ENCODE results near the gene RAPGEF6.

The RAPGEF6 gene

DNA sequence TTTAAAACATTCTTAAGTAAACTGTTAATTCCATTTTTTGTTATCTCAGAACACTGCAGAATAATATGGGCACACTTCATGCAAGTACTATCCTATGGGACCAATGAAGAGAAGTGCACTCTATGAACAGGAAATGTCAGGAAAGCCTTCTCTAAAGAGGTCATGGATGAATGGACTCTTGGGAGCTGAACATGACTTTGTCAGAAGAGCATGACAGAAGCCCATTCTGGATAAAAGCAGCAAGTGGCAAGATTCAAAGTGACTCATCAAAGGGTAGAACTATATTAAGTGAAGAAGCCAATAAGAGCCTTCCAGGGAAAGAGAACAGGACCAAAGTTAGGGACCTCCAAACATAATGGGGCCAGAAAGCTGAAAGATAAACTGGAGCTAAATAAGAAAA, 94.0 kb downstream of the RAPGEF6 start:
- no peak for DNase-seq

DNA sequence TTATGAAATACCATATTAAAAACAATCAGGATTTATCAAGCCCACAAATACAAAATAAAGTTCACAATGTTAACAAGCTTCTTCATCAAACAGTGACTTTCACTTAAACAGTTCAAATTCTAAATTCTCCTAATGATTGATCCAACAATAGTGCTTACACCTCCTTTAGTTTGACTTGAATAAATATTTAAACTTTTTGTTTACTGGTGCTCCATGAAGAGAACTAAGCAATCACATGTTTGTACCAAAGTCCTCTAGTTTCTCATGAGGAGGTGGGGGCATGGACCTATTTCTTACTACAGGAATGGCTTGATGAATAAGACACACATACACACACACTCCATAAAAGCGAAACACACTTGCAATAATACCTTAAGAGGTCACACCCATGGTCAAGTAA, 95.8 kb downstream of the RAPGEF6 start:
- DNase-seq = no peak

DNA sequence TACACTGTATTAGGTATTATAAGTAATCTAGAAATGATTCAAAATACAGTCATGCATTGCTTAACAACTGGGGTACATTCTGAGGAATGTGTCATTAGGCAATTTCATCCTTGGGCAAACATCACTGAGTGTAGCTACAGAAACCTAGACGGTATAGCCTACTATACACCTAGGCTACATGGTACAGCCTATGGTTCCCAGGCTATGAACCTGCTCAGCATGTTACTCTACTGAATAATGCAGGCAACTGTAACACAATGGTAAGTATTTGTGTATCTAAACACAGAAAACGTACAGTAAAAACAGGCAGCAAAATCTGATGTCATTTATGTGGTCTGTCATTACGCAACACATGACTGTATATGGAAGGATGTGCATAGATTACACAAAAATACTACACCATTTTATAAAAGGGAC, 96.8 kb downstream of the RAPGEF6 start:
- no peak for DNase-seq

DNA sequence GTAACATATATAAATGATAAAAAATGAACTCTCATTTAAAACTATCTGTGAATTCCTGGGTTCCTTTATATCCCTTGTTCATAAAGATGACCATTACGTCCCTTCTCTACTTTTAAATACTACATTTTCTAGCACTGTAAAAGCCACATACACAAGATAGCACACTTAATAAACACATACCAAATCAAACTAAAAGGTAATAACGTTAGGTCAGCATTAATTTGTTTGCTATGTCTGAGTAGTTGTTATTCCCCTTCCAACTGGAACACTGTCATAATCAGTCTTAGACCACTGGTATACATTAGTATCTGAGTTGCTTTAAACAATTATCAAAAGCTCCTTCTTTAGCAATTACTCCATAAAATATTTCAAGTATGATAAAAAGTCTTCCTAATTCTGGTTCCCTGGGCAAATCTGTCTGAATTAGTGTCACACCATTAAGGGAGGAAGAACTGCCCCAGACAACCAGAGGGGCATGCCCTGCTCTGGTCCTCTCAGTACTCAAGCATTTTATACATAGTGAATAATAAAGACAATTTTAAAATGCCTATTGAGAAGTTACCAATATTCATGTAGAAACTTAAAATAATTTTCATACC, 98.1 kb downstream of the RAPGEF6 start:
- no peak for DNase-seq

DNA sequence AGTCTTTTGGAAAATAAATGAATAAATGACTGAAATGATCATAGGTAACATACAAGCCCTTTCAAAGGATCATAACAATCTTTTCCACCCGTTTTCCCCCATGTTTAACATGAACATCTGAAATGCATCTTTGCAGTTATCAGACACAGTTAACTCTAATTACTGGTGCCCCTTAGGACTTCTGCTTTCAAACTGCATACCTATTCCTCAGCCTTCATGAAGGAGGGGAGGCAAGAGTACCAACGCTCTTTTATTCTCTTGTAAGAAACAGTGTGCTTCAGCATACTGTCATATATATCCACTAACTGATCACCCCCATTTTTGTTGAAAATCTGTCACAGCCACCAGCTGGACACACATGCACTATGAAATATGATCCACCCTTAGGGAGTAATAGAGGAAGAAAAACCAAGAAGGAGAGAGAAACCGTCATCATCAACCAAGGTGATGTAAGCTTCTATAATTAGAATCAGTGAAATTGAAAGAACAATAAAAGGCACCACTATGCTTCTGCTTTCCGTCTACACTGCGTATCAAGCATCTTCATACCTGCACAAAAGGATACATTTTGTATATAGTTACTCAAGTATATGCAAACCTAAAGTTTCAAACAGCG, 98.7 kb downstream of the RAPGEF6 start:
- peak; percentile 31 for DNase-seq

DNA sequence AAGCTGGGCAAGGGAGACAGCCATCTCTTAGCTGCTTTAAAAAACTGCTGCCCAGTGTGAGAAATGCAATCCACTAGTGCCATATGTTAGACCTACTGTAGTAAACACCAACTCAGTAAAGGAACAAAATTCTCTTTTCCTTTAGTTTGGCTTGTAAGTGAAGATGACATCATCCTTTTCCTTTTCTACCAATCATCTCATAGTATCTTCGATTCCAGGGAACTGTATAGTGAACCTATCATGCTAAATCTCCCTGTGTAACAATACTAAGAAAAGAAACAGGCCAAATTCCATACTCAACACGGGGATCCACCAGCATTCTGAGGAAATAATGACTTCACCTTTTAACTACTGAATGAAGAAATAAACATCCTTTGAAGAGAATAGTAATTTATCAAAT, 100.1 kb downstream of the RAPGEF6 start:
- DNase-seq = no peak

DNA sequence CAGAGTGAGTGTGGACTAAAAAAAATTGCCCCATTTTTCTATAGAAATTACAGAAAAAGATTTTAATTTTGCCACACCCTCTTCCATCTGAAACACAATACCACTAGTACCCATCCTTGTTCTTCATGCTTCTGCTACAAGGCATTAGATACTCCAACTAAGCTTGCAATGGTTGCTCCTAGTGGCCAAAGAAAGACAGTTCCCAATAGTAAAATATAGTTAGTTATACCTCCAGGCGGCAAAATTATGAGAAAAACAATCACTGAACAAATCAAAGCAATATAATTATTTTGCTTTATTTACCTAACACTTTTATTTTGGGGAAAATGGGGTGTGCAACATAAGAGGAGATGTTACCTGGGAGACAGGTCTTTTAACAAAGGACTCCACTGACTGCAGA, 101.2 kb downstream of the RAPGEF6 start:
- no peak for DNase-seq

DNA sequence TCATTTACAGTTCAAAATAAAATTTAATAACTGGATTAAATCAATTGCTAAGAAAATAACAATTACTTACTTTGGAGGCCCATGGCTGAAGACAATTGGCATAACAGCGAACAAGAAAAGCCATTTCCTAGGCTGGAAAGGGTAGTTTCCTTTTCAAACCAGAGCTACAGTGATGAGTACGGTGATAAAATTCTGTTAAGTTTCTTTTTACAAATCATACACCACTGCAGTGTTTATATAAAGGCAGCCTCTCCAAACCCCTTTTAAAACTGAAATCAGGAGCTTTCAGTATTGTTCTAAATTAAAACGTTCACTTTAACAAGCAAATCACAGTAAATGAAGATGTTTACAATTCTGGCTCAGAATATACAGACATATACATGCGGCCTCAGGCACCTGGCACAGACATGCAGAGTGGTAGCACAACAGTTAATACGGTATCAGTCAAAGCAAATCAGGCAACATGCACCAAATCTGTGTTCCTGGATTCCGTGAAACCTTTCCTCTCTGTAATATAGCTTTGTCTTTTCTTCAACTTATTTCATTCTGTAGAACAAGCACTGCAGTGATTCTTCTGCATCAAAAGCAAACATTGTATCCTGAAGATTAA, 102.9 kb downstream of the RAPGEF6 start:
- no peak for DNase-seq

DNA sequence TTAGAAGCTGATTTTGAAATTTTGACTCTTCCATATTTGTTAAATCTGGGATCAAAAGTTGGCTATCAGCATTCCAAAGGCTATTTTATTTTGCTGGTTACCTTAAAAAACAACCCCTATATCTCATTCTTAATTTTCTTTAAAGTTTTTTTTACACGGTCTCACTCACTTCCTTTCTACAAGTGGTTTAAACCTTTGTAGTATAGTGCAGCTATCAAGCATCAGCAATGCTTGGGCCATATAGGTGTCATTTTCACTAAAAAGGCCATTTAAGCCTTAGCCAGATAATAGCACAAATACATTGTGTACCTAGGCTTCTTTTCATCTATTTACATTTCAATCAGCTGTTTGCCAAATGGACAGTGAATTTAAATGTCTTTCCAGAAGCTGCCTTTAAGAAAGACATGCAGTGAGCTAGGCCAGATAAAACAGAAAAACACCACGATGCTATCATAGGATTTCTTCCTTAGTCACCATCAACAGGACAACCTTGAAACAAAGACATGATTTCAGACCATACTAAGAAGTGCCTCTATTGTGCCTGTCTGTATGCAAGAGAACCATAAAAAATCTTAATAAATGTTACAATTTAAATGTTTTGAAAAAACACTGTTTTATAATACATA, 104.2 kb downstream of the RAPGEF6 start:
- DNase-seq = no peak

DNA sequence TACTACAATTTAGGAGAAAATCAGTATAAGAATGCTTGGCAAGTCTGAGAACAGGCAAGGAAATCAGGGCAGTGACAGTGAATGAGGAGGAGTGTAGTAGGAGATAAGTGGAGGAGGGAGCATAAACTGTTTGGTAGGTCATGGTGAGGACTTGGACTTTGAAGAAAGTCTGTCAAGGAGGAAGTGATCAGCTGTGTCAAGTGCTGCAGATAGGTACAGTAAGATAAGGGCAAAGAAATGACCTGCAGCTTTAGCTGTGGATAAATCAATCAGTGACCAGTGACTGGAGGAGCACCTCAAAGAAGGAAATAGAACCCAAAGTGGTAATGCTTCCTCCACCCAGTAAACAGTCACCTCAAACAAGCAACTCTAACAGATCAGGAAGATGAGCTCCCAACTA, 106.3 kb downstream of the RAPGEF6 start:
- DNase-seq = no peak

DNA sequence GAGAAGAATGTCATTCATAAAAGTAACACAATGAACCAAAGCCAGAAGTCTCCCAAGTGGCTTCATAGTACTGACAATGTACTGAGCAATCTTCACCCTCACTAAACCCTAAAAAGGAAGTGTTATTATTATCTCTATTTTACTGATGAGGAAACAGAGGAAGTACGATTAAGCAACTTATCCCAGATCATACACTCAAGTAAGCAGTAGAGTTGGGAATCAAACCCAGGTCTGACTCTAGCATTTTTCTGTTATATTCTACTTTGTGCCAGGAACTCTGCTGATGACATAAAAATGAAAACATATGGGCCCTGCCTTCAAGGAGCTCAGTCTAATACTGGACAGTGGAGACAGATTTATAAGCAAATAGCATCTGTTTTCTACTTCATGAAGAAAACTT, 109.2 kb downstream of the RAPGEF6 start:
- DNase-seq = no peak

DNA sequence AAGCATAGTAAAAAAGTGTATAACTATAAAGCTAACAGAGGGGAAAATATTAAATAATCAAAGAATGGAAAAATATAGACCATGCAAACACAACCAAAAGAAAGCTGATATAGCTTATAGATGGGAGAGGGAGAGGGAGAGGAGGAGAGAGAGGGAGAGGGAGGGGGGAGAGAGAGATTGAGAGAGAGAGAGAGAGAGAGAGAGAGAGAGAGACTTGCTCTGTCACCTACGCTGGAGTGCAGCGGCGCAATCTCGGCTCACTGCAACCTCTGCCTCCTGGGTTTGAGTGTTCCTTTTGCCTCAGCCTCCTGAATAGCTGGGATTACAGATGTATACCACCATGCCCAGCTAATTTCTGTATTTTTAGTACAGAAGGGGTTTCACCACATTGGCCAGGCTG, 110.6 kb downstream of the RAPGEF6 start:
- DNase-seq = no peak

DNA sequence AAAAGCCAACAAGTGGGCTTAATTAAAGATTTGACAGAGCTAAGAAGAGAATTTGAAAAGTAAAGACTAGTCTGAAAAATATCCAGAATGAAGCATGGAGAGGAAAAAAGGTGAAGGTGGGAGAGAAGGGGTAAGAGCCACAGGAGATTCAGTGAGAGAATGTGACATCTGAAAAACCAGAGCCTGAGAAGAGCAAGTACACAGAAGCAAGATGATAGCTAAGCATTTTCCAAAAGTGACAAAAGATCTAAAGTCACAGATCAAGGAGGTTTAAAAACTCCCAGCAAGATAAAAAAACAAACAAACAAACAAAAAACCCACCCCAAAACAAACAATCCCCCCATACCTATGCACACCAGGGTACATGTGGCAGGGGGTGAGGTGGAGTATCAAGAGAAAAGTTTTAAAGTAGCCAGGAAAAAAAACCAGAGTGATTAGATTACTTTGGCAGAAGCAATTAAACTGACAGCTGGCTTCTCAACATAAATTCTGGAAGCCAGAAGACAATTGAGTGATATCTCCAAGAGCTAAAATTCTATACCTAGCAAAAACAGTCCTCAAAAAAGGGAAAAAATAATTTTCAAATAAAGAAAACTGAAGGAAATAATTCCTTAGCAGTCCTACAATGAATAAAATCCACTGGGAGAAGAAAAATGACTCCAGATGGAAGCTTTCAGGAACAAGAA, 111.4 kb downstream of the RAPGEF6 start:
- DNase-seq = no peak

DNA sequence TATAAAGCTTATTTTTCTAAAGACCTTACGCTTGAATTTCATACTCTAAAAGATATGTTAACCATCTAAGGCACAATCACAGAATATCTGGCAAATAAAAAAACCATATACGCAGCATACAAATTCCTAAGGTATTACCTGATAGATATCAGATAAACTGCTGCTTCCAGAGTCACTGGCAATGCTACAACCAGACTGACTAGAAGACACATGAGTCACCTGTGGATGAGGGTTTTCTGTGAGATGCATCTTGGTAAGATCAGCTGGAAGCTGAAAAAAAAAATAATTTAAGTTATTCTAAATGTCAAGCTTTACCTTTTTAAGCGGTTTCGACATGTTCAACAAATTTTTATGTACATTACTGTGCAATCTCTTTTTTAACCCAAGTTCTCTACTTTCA, 113.8 kb downstream of the RAPGEF6 start:
- DNase-seq = no peak

DNA sequence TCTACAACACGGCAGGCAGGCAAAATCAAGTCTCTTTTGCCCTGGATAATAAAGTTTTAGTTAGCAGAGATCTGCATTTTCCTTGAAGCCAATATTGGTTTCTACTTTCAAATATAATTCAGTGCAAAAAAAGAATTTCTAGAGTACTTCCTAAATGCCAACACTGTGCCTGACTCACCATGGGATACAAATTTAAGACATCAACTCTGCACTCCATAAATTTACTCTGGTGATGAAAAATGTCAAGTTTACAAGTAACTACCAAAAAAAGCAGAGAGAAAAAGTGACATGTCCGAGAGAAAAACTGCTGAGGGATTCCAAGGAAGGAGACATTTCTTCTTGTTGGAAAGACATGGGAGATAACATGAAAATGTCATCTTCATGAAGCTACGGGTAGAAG, 119.7 kb downstream of the RAPGEF6 start:
- DNase-seq = no peak

DNA sequence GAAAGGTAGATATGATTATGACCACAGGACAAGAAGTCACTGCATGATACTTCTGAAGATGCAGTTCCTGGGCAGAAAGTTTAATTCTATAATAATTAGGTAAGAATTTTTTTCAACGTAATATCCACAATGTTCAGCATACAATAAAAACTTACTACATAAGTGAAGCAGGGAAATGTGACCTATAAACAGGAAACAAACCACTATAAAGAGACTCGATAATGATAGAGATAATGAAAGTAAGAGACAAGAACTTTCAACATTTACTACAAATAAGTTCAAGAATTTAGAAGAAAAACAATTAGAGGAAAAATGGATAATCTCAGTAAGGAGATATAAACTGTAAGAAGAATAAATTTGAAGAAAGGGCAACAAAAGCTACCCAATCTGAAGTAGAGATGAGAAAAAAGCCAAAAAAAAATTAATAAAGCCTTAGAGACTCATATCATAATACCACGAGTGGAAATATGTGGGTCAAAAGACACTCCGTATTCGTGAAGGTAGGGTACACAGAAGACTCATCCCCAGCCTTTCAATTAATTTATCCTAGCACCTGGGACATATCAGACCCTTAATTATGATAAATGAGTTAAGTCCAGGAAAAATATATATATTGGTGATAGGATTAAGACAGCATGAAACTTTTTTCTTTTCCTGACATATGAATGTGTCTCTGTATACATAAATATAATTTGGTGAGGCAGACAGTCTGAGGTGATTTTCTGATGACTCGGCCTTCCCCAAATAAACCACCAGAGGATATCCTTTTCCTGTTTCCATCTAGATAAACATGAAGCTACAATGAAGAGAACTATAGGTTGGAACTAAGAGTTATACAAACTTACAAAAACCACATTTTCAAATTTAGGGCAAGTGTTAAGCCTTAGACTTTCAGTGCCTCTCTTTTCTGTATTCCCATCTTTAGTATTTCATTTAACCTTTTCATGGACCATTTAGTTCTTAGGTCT, 120.4 kb downstream of the RAPGEF6 start:
- peak; percentile 28 for DNase-seq

DNA sequence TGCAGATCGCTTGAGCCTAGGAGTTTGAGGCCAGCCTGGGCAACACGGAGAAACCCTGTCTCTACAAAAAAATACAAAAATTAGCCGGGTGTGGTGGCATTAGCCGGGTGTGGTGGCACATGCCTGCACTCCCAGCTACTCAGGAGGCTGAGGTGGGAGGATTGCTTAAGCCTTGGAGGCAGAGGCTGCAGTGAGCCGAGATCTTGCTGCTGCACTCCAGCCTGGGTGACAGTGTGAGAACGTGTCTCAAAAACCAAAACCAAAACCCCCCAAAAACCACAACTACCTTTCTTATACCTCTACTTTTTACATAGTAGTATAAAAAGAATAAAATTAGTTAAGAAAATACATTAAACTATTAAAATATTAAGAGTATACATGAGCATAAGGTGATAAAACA, 121.2 kb downstream of the RAPGEF6 start:
- DNase-seq = no peak

DNA sequence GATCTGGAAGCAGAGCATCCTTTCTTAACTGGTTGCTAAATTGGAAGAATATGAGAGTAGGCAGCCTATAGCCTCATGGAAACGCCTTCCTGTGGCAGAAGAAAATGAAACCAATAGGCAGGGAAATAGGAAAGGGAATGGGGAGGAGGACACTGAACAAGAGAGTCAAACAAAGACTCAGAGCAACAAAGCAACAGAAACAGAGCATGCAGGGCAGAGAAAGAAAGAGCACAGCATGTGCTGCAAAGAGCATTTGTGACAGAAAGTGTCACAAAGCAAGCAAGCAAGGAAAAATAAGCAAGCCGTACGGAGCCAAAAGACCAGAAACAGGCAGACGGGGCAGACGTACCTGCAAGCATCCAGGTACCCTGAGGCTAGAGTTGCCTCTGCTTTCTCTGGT, 123.1 kb downstream of the RAPGEF6 start:
- DNase-seq = no peak

DNA sequence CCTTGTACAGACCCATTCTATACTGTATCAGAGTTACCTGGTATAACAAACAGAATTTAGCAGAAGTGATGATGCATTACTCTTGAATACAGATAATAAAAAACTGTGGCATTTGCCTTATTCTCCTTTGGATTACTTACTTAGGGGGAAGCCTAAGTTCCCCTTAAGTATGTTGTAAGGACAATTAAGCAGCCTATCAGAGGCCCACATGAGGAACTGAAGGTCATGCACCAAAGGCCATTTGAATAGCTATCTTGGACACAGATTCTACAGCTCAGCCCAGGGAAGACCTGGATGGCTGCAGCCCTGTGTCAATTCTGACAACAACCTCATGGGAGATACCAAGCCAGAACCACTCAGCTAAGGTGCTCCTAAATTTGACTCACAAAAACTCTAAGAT, 125.2 kb downstream of the RAPGEF6 start:
- DNase-seq = no peak

DNA sequence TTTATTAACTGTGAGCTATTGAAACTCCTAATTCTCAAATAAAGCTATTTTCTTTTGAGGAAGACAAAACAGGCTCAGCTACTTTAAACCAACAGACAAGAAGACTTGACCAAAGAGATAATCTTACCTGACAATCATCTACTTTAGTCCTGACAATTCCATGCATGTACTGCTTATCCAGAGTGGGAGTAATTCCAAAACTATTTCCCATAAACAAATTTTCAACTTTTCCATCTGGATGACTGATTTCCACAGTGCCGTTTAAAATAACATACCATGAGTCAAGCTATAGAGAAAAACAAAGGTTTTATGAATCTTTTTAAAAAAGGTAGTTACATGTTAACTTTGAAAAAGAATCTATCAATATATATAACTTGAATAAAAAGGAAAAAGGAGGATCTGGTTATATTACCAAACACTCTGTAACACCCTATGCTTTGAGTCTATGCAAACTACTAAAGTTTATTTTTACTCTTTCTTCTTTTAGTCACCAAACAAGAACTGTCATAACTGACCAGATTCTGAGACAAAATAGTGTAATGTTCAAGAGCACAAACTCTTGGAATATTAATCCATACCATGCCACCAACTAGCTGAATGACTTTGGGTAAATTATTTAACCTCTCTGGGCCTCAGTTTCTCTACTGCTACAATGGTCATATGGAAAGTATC, 129.7 kb downstream of the RAPGEF6 start:
- no peak for DNase-seq

DNA sequence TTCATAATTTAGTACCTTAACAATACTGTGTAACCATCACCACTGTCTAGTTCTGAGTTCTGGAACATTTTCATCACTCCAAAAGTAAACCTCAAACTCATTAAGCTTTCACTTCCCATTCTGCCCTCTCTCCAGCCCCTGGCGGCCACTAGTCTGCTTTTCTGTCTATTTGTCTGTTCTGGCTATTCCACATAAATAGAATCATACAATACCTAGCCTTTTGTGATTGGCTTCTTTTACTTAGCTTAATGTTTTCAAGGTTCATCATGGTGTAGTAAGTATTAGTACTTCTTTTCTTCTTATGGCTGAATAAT, 138.7 kb downstream of the RAPGEF6 start:
- no peak for DNase-seq
